CD4-positive, CD25-positive, alpha-beta regulatory T cell (primary cell): ENCODE data around the gene BPIFB2. TPM values are rescaled to one million over a fixed set of nuclear protein-coding genes. Genes with fewer than 3 reads are reported as not detected.
"Not testable (repeated sequence)": the region's sequence is repeated elsewhere in the genome, so short reads cannot be mapped to it uniquely, and the experiment has no call there.

Source experiments
- ATAC-seq, 2 donors: fragments of 150-1000 bp; cut with Tn5 transposase; one replicate each; pipeline ENCODE4 v1.10.0; 2021; ENCODE audit warnings: low read depth in 2 of 2, moderate number of reproducible peaks in 2 of 2, moderate library complexity in 1 of 2
- DNase-seq, 3 donors: peaks; one replicate each; pipeline versions ENCODE4 v3.0.0 to v3.0.0-alpha.2; 2012 to 2022; ENCODE audit warnings: mixed read lengths in 1 of 3
- H3K27ac ChIP-seq: one replicate; pipeline ENCODE4 v1.7.0; 2013; ENCODE audit warnings: mild to moderate bottlenecking, low read length; ENCODE audit not compliant: insufficient read depth, poor library complexity, severe bottlenecking
- H3K27me3 ChIP-seq: one replicate; pipeline ENCODE4 v1.7.0; 2013; ENCODE audit warnings: low read length; ENCODE audit not compliant: control insufficient read depth, insufficient read depth
- H3K36me3 ChIP-seq: one replicate; pipeline ENCODE4 v1.7.0; 2013; ENCODE audit warnings: mild to moderate bottlenecking, low read length, moderate library complexity; ENCODE audit not compliant: control insufficient read depth, insufficient read depth
- H3K4me1 ChIP-seq: 2 replicates; pipeline ENCODE4 v1.7.0; 2013; ENCODE audit warnings: mild to moderate bottlenecking, low read length; ENCODE audit not compliant: insufficient read depth, control insufficient read depth, poor library complexity, severe bottlenecking
- H3K4me3 ChIP-seq: one replicate; pipeline ENCODE4 v1.7.0; 2013; ENCODE audit warnings: low read depth, mild to moderate bottlenecking, low read length, moderate library complexity
- H3K9me3 ChIP-seq, 2 experiments: 1 replicate in 1 of 2; 2 replicates in 1 of 2; pipeline ENCODE4 v1.7.0; 2013; ENCODE audit warnings: low read length in 2 of 2, mild to moderate bottlenecking in 1 of 2, moderate library complexity in 1 of 2; ENCODE audit not compliant: control insufficient read depth in 2 of 2
- H3K27ac Mint-ChIP-seq, 3 donors: one replicate each; pipeline ENCODE4 v1.8.0; 2020 to 2022; ENCODE audit warnings: mild to moderate bottlenecking in 3 of 3, mixed read lengths in 3 of 3, moderate library complexity in 2 of 3
- H3K27me3 Mint-ChIP-seq: one replicate; pipeline ENCODE4 v1.8.0; 2022; ENCODE audit warnings: mild to moderate bottlenecking, mixed read lengths
- H3K36me3 Mint-ChIP-seq: one replicate; pipeline ENCODE4 v1.8.0; 2020; ENCODE audit warnings: mixed read lengths
- H3K4me1 Mint-ChIP-seq, 4 donors: one replicate each; pipeline ENCODE4 v1.8.0; 2020 to 2022; ENCODE audit warnings: mixed read lengths in 4 of 4, mild to moderate bottlenecking in 1 of 4
- H3K4me3 Mint-ChIP-seq, 4 donors: one replicate each; pipeline ENCODE4 v1.8.0; 2020 to 2022; ENCODE audit warnings: mild to moderate bottlenecking in 4 of 4, mixed read lengths in 4 of 4, moderate library complexity in 3 of 4
- H3K9me3 Mint-ChIP-seq, 7 donors: one replicate each; pipeline ENCODE4 v1.8.0; 2020 to 2022; ENCODE audit warnings: mixed read lengths in 7 of 7, mild to moderate bottlenecking in 3 of 7, moderate library complexity in 2 of 7
- polyA plus RNA-seq, 4 donors: library from polyadenylated mRNA; unstranded; fragments of 300-500 nt; fragmentation: Illumina TruSeq; gene quantifications; one replicate each; pipeline ENCODE4 v1.2.3, GENCODE V29; 2021
- total RNA-seq: library from RNA; stranded (reverse); gene quantifications from one replicate; pipeline ENCODE4 v1.2.3, GENCODE V29; 2022

Gene BPIFB2
- total and polyA plus RNA-seq, 5 donors from 2014 or later, result not detected

- Histone ChIP-seq H3K36me3 (no peaks in the 10 kb centered on the region), H3K4me1 (peaks cover 87% of the 10 kb centered on the region), H3K27ac (peak overlapping the region; percentile 97), H3K9me3 (peaks cover 0 to 10% of the 10 kb centered on the region in 2 experiments), H3K4me3 (peak overlapping the region; percentile 75), H3K27me3 (no peaks in the 10 kb centered on the region)
- H3K27me3 Mint-ChIP-seq, result no peaks in the 10 kb centered on the region
- H3K36me3 Mint-ChIP-seq, result peaks cover 5% of the 10 kb centered on the region
- no peak overlapping the region for H3K27ac Mint-ChIP-seq
- peak; percentile 81 to 95 (median 92) for DNase-seq
- peaks cover 0 to 16% (median 0%) of the 10 kb centered on the region in 7 donors for H3K9me3 Mint-ChIP-seq
- H3K4me1 Mint-ChIP-seq, result peaks cover 16 to 57% (median 37%) of the 10 kb centered on the region in 4 donors
- peak; percentile 91 to 93 for ATAC-seq
- peak overlapping the region in 2 of 4 donors; percentile 27 to 45 for H3K4me3 Mint-ChIP-seq
These were observed 35.1 kb upstream of the BPIFB2 start for GRCh38 chr20:32972181-32973076.

GRCh38 chr20:32973077-32973717 lies 34.3 kb upstream of the BPIFB2 start:
- no peak for DNase-seq
- Histone ChIP-seq H3K4me3 (peak overlapping the region; percentile 9), H3K27ac (peak overlapping the region; percentile 97), H3K36me3 (no peaks in the 10 kb centered on the region), H3K4me1 (peaks cover 79% of the 10 kb centered on the region), H3K9me3 (peaks cover 0 to 10% of the 10 kb centered on the region in 2 experiments), H3K27me3 (no peaks in the 10 kb centered on the region)
- no peak for ATAC-seq
- peaks cover 12 to 49% (median 32%) of the 10 kb centered on the region in 4 donors for H3K4me1 Mint-ChIP-seq
- H3K27ac Mint-ChIP-seq, result no peak overlapping the region
- peak overlapping the region in 2 of 4 donors; percentile 45 to 49 for H3K4me3 Mint-ChIP-seq
- peaks cover 5% of the 10 kb centered on the region for H3K36me3 Mint-ChIP-seq
- H3K27me3 Mint-ChIP-seq, result no peaks in the 10 kb centered on the region
- peaks cover 0 to 16% (median 0%) of the 10 kb centered on the region in 7 donors for H3K9me3 Mint-ChIP-seq

- not testable (repeated sequence) for H3K27me3 Mint-ChIP-seq, H3K4me3 ChIP-seq, DNase-seq, H3K36me3 ChIP-seq, H3K27me3 ChIP-seq, H3K9me3 ChIP-seq, H3K36me3 Mint-ChIP-seq, ATAC-seq
- peak overlapping the region in 3 of 4 donors; percentile 13 to 77 (median 45) for H3K4me3 Mint-ChIP-seq
- H3K9me3 Mint-ChIP-seq, result peaks cover 0 to 16% (median 0%) of the 10 kb centered on the region in 7 donors
- peaks cover 6 to 38% (median 24%) of the 10 kb centered on the region in 4 donors for H3K4me1 Mint-ChIP-seq
- Histone ChIP-seq H3K27ac (peak overlapping the region; percentile 97), H3K4me1 (peaks cover 67% of the 10 kb centered on the region)
- peak overlapping the region in 1 of 3 donors; percentile 88 for H3K27ac Mint-ChIP-seq
These were observed 33.1 kb upstream of the BPIFB2 start for GRCh38 chr20:32974204-32975064.

- H3K9me3 ChIP-seq, H3K27ac ChIP-seq, H3K36me3 ChIP-seq, H3K27me3 ChIP-seq, DNase-seq, H3K4me3 ChIP-seq, H3K27me3 Mint-ChIP-seq, ATAC-seq, H3K36me3 Mint-ChIP-seq: not testable (repeated sequence)
- Mint-ChIP-seq H3K4me3 (peak overlapping the region in 3 of 4 donors; percentile 22 to 51 (median 40)), H3K4me1 (peaks cover 6 to 34% (median 17%) of the 10 kb centered on the region in 4 donors), H3K9me3 (peaks cover 0 to 16% (median 0%) of the 10 kb centered on the region in 7 donors), H3K27ac (peak overlapping the region in 1 of 3 donors; percentile 88)
- peaks cover 60% of the 10 kb centered on the region for H3K4me1 ChIP-seq
These were observed 32.4 kb upstream of the BPIFB2 start for GRCh38 chr20:32975121-32975520.

- ATAC-seq (no peak), DNase-seq (no peak)
- Histone ChIP-seq H3K27ac (peak overlapping the region; percentile 25), H3K27me3 (no peaks in the 10 kb centered on the region), H3K4me1 (peaks cover 51% of the 10 kb centered on the region), H3K4me3 (no peak overlapping the region), H3K36me3 (no peaks in the 10 kb centered on the region), H3K9me3 (peaks cover 0 to 10% of the 10 kb centered on the region in 2 experiments)
- Mint-ChIP-seq H3K27me3 (no peaks in the 10 kb centered on the region), H3K36me3 (peaks cover 5% of the 10 kb centered on the region), H3K4me1 (peaks cover 6 to 34% (median 15%) of the 10 kb centered on the region in 4 donors), H3K9me3 (peaks cover 0 to 16% (median 0%) of the 10 kb centered on the region in 7 donors), H3K4me3 (peak overlapping the region in 3 of 4 donors; percentile 40 to 57 (median 55)), H3K27ac (peak overlapping the region; percentile 83 to 94 (median 89))
These were observed 31.5 kb upstream of the BPIFB2 start for GRCh38 chr20:32975698-32976674.

GRCh38 chr20:32976746-32977145 lies 30.8 kb upstream of the BPIFB2 start:
- Mint-ChIP-seq H3K4me1 (peaks cover 6 to 41% (median 16%) of the 10 kb centered on the region in 4 donors), H3K27me3 (no peaks in the 10 kb centered on the region), H3K36me3 (peaks cover 5% of the 10 kb centered on the region), H3K27ac (peak overlapping the region; percentile 79 to 94 (median 89)), H3K4me3 (peak overlapping the region in 2 of 4 donors; percentile 55 to 57), H3K9me3 (peaks cover 0 to 16% (median 0%) of the 10 kb centered on the region in 7 donors)
- DNase-seq (peak in 1 of 3 donors; percentile 51), ATAC-seq (no peak)
- H3K4me1 ChIP-seq, result peaks cover 44% of the 10 kb centered on the region
- no peaks in the 10 kb centered on the region for H3K27me3 ChIP-seq
- H3K36me3 ChIP-seq, result no peaks in the 10 kb centered on the region
- H3K9me3 ChIP-seq, result peaks cover 0 to 10% of the 10 kb centered on the region in 2 experiments
- no peak overlapping the region for H3K4me3 ChIP-seq
- H3K27ac ChIP-seq, result peak overlapping the region; percentile 25
